IPS-18c (cell line): ENCODE measurements around the gene GBA3.

ENCODE experiments used
- H3K4me3 ChIP-seq: 2 replicates; pipeline ENCODE4 v1.7.0; 2013; ENCODE audit warnings: low read depth, mild to moderate bottlenecking, low read length, moderate library complexity; ENCODE audit not compliant: insufficient read depth
- H3K9me3 ChIP-seq: one replicate; pipeline ENCODE4 v1.6.1; 2013; ENCODE audit warnings: mild to moderate bottlenecking, low read length, moderate library complexity; ENCODE audit not compliant: control insufficient read depth, insufficient read depth

GBA3 gene

DNA sequence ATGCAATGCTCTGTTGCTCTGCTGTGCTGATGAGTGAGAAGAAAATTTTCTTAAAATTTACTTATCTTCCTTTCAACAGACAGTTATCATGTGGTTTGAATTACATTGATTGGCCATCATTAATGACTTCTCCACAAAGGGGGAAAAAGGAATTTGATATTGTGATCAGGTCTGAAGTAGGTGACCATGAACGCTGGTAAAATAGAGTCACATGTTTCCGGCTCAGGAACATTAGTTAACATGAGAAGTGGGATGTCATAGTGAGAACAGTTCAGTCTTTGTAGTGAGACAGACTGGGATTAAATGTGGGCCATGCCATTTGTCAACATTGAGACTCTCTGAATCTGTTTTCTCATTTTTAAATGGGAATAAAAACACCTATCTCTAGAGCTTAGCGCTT is 50.6 kb downstream of the GBA3 start:
- H3K9me3 ChIP-seq: no peaks in the 10 kb centered on the region
- no peak overlapping the region for H3K4me3 ChIP-seq

DNA sequence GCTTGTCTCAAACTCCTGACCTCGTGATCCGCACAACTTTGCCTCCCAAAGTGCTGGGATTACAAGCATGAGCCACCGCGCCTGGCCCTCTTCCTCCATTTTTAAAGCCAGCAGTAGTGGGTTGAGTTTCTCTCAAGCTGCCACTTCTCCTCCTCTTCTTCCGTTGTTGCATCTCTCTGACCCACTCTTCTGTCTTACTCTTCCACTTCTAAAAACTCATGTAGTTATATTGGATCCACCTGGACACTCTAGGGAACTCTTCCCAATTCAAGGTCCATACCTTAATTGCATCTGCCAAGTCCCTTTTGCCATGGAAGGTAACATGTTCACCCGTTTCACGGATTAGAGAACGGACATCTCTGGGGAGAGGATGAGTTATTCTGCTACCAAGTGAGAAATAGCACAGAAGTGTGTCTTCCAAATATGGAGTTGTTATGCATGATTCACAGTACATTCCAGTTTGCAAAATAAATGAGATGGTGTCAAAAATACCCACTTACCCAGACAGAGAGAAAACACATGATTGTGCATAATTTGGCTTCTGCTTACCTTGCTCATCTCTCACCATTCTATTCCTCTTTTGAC is 51.8 kb downstream of the GBA3 start:
- no peak overlapping the region for H3K4me3 ChIP-seq
- H3K9me3 ChIP-seq: no peaks in the 10 kb centered on the region

DNA sequence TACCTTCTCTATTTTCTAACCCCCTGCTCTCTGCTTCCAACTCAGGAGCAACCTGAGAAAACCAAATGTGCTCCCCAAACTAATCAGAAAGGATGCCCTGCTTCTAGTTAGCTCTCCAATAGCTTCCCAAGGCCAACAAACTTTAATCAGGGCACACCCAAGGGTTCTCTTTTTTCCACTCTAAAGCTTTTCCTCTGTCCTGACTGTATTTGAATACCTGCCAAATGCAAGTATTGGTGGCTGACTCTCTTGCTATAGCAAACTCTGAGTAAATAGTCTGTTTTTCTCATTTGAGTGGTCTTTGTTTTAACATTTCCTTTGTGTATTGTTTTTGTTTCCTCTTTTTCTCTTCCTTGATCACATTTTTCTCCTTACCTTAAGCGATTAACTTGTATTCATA is 52.5 kb downstream of the GBA3 start:
- H3K9me3 ChIP-seq: no peaks in the 10 kb centered on the region
- no peak overlapping the region for H3K4me3 ChIP-seq

DNA sequence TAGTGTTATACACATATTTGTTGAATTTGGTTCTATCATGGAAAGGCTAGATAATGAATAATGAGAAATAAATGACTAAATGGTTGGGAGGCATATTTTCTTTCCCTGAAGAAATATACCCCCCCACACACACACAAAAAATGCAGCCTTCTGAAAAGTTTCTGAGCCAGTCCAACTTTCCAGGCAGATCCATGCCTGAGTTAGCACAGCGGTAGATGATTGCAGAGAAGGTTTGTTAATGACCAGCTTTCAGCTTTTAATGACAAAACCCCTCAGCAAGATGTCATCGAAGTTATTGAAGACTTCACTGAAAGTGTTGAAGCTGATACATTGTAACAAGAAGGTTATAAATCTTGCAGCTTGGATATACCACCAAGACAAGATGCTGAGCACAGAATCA is 61.4 kb downstream of the GBA3 start:
- H3K9me3 ChIP-seq: no peaks in the 10 kb centered on the region
- H3K4me3 ChIP-seq: no peak overlapping the region

DNA sequence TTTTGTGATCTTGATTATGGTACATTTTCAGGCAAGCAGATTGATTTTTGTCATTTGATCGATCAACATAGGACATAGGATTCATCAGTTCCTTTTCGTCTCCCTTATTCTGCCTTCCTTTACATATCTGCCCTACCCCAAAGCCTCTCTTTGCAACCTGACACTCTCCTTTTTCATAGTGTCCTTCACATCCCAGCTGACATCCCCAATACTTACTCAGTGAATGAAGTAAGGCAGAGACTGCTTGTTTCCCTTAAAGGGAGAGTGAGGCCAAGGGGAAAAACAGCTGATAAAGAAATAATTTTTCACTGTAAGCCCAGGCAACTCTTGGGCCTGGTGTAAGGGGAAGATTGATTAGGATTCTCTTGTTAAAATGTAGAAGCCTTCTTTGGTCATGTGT is 69.8 kb downstream of the GBA3 start:
- no peaks in the 10 kb centered on the region for H3K9me3 ChIP-seq
- no peak overlapping the region for H3K4me3 ChIP-seq

DNA sequence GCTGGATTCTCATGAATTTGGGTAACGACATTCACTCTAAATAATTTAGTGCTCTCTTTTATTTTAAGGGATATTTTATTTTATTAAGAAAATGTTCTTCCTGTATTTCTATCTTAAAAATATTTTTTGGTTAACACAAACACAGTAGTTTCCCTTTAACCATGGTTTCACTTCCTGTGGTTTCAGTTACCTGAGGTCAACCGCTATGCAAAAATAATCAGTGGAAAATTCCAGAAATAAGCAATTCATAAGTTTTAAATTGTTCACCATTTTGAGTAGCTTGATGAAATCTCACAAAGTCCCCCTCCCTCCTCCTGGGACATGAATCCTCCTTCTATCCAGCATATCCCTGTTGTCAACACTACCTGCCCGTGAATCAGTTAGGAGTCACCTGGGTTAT is 71.4 kb downstream of the GBA3 start:
- no peaks in the 10 kb centered on the region for H3K9me3 ChIP-seq
- no peak overlapping the region for H3K4me3 ChIP-seq

DNA sequence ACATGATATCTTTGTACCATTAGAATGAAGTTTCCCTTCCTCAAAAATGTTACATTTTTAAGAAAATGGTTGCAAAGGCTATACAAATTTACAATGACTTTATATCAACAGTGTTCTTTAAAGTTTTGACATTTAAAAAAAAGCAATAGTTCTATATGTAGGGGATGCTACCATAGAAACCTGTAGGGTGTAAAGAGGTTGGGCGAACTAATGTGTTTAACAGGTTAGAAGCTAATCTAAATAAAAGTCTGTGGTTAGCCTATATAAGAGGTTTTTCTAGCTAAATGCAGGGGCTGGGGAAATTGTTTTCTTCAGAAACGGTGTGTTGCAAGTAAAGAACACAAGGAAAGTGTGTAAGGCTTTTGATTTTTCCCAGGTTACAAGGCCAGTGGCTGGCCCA is 73.3 kb downstream of the GBA3 start:
- no peak overlapping the region for H3K4me3 ChIP-seq
- H3K9me3 ChIP-seq: peaks cover under 1% of the 10 kb centered on the region

DNA sequence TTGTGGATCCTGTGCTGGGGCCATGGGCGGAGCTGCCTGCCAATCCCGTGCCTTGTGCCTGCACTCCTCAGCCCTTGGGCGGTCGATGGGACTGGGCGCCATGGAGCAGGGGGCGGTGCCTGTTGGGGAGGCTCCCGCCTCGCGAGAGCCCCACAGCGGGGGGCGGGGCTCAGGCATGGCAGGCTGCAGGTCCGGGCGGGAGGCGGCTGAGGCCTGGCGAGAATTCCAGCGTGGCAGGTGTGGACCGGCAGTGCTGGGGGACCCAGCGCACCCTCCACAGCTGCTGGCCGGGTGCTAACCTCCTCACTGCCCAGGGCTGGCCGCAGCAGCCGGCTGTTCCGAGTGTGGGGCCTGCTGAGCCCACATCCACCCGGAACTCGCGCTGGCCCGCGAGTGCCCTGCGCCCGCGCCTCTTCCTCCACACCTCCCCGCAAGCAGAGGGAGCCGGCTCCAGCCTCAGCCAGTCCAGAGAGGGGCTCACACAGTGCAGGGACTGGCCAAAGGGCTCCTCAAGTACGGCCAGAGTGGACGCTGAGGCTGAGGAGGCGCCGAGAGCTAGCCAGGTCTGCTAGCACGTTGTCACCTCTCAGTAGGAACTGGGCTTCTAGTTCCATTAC is 85.9 kb downstream of the GBA3 start:
- Histone ChIP-seq H3K9me3 (peaks cover 2% of the 10 kb centered on the region), H3K4me3 (no peak overlapping the region)

DNA sequence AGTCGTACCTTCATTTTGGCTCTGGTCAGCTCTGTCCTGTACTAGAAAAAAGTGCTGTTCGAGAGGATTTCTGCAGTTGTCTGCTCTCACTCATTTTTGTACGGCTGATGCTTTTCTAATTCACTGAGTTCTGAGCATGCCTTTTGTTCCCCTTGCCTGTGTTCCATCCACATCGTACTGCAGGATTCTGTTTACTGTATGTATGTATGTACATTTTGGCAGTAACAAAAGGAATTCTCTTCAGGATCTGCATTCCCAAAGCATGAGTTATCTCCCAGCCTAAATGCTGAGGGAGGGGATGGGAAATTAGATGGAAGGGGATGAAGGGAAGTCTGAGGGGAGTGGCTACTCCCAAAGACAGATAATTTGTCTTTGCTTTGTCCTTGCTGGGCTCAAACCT is 87.6 kb downstream of the GBA3 start:
- Histone ChIP-seq H3K4me3 (no peak overlapping the region), H3K9me3 (peaks cover 2% of the 10 kb centered on the region)

DNA sequence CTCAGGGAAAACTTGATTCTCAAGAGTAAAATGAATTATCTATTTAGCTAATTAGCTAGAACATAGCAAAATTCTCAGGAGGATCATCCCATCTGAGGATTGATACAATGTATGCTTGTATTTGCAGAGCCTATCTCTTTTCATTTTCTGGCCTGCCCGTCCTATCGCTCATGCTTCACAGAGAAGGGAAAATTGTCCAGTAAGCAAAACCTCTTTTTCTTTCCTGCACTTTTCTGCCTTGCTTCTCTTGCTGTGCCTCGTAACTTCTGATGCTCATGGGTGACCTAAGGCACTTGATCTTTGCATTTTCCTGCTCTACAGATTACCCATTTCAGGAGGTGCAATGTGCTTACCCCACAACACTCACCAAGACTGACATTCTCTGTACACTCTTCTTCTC is 88.1 kb downstream of the GBA3 start:
- Histone ChIP-seq H3K9me3 (peaks cover 2% of the 10 kb centered on the region), H3K4me3 (no peak overlapping the region)

DNA sequence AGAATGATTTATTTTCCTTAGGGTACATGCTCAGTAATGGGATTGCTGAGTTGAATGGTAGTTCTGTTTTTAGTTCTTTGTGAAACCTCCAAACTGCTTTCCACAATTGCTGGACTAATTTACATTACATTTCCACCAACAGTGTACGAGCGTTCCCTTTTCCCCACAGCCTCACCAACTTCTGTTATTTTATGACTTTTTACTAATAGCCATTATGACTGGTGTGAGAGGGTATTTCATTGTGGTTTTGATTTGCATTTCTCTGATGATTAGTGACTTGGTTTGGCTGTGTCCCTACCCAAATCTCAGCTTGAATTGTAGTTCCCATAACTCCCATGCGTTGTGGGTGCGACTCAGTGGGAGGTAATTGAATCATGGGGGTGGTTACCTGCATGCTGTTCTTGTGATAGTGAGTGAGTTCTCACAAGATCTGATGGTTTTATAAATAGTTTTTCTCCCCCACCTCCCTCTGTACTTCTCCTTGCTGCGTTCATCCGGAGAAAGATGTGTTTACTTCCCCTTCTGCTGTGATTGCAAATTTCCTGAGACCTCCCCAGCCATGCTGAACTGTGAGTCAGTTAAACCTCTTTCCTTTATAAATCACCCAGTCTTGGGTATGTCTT is 95.1 kb downstream of the GBA3 start:
- no peaks in the 10 kb centered on the region for H3K9me3 ChIP-seq
- H3K4me3 ChIP-seq: no peak overlapping the region

DNA sequence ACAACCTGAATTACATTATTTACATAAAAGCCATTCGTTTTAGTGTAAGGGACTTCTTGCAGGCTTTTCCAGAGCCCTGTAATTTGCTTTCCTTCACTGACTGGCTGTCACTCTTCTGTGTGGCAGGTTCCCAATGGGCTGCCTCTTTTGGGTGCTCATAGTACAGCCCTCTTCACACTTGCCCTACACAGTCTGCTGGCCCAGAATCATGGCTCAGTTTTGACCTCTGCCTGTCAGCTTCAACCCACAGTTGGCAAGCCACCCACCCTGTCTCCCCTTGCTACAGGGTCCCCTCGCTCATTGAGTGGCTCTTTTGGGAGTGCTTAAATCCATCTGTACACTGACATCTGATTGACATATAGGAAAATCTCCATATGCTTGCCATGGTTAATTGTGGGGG is 97.9 kb downstream of the GBA3 start:
- H3K4me3 ChIP-seq: no peak overlapping the region
- H3K9me3 ChIP-seq: no peaks in the 10 kb centered on the region

DNA sequence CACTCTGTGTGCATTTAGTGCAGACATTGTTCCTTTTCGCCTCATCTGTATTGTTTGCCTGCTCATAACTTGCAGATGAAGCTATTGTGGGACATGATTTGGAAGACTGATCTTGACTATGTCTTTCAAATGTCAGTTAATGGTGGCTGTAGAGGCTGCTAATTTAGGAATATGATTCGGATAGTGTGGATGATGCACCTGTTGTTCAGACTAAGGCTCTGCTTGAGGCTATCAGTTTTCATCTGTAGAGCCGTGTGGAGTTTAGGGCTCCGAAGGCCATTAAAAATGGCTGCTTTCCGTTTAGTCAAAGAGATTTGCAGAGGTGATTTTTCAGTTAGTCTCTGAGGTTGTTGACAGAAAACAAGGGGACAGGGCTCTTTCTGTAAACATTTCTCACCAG is 102.0 kb downstream of the GBA3 start:
- no peak overlapping the region for H3K4me3 ChIP-seq
- H3K9me3 ChIP-seq: no peaks in the 10 kb centered on the region

DNA sequence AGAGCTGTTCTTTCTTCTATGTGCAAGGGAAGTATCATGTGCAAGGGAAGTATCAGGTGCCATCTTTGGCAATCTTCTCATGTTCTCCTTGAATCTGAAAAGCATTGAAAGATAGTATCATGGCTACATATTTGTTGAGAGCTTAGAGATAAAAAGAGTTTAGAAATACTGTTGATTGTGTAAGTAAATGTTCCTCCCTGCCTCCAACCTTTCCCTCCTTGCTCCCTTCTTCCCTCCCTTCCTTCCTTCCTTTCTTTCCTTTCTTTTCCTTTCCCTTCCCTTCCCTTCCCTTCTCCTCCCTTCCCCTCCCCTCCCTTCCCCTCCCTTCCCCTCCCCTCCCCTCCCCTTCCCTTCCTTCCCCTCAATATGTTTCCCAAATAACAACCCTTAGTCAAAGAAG is 108.7 kb downstream of the GBA3 start:
- no peak overlapping the region for H3K4me3 ChIP-seq

DNA sequence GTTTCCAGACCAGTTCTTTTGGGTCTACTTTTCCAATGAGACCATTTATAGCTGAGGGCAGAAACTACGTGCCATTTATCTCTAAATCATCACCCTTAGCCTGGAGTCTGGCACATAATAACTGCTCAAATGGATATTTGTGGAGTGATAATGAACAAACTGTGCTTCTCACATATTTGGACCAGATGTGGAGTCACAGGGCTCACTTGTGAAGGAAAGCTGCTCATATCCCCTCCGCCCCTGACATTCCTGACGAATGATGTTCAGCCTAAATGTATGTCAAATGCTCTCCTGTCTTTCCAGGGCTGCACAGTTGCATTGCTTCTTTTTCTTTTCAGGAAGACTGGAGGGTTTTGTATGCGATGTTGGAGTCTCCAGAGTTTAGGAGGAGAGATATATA is 110.1 kb downstream of the GBA3 start:
- H3K4me3 ChIP-seq: no peak overlapping the region
- H3K9me3 ChIP-seq: no peaks in the 10 kb centered on the region

More for the DNA sequence above, 108.7 kb downstream of the GBA3 start:
- no peaks in the 10 kb centered on the region for H3K9me3 ChIP-seq

DNA sequence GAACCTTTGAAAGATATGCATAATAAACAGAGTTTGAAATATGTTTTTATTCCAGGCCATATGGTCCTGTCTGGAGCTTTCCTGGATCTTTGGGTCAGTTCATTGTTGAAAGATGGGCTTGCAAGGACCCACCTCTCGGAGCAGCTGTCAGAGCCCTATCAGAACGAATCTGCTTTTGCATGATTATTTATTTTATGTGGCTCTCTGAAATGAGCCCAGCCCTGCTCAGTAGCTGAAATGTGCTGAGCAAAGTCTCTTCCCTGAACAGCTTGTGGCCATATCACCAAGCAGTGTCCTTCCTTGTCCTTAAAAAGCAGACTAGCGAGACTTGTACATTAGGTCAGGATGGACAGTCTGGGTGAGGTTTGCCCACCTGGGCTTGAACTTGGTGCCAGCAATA is 110.8 kb downstream of the GBA3 start:
- H3K9me3 ChIP-seq: no peaks in the 10 kb centered on the region
- H3K4me3 ChIP-seq: no peak overlapping the region

DNA sequence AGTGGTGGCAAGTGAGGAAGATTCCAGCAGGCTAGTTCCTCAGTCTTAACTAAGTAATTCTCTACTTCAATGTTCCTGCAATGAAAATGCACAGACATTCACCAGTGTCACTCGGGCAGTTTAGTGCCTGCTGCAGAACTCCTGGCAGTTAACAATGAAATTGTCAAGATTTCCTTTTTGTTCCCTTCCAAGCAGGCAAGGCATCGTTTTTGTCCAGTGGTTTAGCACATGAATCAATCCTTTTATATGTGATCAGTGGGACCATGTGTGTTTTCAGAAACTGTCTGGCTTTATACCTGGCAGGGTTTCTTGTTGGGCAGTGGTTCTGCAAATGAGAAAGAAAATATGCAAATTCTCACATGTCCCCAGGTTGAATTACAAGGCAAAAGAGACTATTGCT is 122.2 kb downstream of the GBA3 start:
- Histone ChIP-seq H3K4me3 (no peak overlapping the region), H3K9me3 (no peaks in the 10 kb centered on the region)

DNA sequence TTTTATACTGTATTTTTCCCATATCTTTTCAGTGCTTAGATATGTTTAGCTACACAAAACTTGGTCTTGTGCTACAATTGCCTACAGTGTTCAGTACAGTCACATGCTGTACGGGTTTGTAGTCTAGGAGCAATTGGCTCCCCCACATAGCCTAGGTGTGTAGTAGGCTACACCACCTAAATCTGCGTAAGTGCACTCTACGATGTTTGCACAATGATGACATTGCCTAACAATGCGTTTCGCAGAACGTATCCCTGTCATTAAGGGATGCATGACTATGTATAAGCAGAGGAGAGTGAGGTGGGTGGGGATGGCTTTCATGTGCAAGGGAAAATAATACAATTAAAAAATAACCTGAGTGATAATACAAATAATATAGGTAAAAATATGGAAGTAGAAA is 131.4 kb downstream of the GBA3 start:
- H3K9me3 ChIP-seq: peaks cover 2% of the 10 kb centered on the region
- no peak overlapping the region for H3K4me3 ChIP-seq
